ENCODE results near the gene SELENON. TPM values are rescaled to one million over a fixed set of nuclear protein-coding genes. Genes with fewer than 3 reads are reported as not detected.

Gene SELENON
- total and polyA plus RNA-seq, 2 of the 8 experiments (the other 6 are each of a cell fraction or from before 2014, with no cell fraction given), result 43.0 to 77.6 TPM

DNA sequence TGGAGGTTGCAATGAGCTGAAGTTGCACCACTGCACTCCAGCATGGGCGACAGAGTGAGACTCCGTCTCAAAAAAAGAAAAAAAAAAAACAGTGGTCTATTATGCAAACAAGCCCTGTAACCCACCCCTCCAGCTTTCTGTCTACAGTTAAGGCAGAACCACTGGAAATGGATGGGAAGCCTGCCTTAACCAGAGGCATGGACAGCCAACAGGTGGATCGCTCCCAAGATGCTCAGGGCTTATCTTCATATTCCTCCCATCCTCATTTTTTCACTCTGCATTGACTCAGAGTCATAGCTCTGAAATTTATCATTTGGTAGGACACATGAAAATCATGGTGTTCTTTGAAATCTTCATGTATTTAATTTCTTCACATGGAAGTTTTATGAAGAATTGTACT, 28.5 kb downstream of the SELENON start:
- H4K91ac ChIP-seq (replicated peaks; ENCODE audit: insufficient read length, low read length), result no peak overlapping the region
- no peak overlapping the region for H2AFZ ChIP-seq (ENCODE audit: low read length)
- no peak overlapping the region for H4K5ac ChIP-seq (ENCODE audit: insufficient read length, low read depth, low read length)
- ChIA-PET POLR2A (ENCODE audit: partially characterized antibody) (interaction anchor here (2.4 kb wide), 1 partner anchor 9 kb away, joined by 14 read pairs; the partner anchor contains the start of gene MTFR1L), CTCF (ENCODE audit: partially characterized antibody) (interaction anchor here (0.7 to 2.6 kb wide), 2 partner anchors 68 to 169 kb away, joined by 3 to 10 read pairs; partner anchors contain the start of gene PAFAH2)
- DNase-seq (ENCODE audit: low read depth in 1 of 2, low spot score in 2 of 2) (no peak), FAIRE-seq (no peak)
- H2BK120ac ChIP-seq (replicated peaks; ENCODE audit: low read depth, low read length), result no peak overlapping the region
- no peak overlapping the region for H2BK5ac ChIP-seq (ENCODE audit: low read depth, low read length)
- no peaks in the 10 kb centered on the region for H3K9me3 ChIP-seq (ENCODE audit: insufficient read depth in 2 of 2, low read depth in 1 of 2, low read length in 1 of 2)
- H3K23ac ChIP-seq (ENCODE audit: insufficient read length), result no peak overlapping the region
- H3K18ac ChIP-seq (ENCODE audit: extremely low read depth, low read length), result no peak overlapping the region
- peaks cover 2 to 4% of the 10 kb centered on the region in 2 experiments for H4K20me1 ChIP-seq (replicated peaks in 1 of 2; ENCODE audit: control insufficient read depth in 1 of 2, insufficient read depth in 2 of 2, low read length in 2 of 2)
- H3K4me2 ChIP-seq (ENCODE audit: insufficient read depth in 1 of 2, low read depth in 2 of 2, low read length in 2 of 2), result no peak overlapping the region
- H3K79me1 ChIP-seq (ENCODE audit: low read depth, low read length), result no peaks in the 10 kb centered on the region
- H3K27ac ChIP-seq (ENCODE audit: low read depth, low read length), result no peak overlapping the region
- no peak overlapping the region for H3K14ac ChIP-seq (ENCODE audit: insufficient read length)
- H3K9ac ChIP-seq (replicated peaks in 1 of 4; ENCODE audit: extremely low read depth in 1 of 4, low read depth in 3 of 4, low read length in 3 of 4), result no peak overlapping the region
- H3K4me1 ChIP-seq (replicated peaks in 1 of 4; ENCODE audit: control insufficient read depth in 3 of 4, insufficient read depth in 4 of 4, low read length in 3 of 4), result no peaks in the 10 kb centered on the region
- H3K23me2 ChIP-seq (ENCODE audit: low read depth, low read length), result no peaks in the 10 kb centered on the region
- H3K27me3 ChIP-seq (replicated peaks in 1 of 4; ENCODE audit: control insufficient read depth in 3 of 4, extremely low read depth in 1 of 4, insufficient read depth in 3 of 4, low read length in 3 of 4), result no peaks in the 10 kb centered on the region
- H4K8ac ChIP-seq (ENCODE audit: extremely low read depth, insufficient read depth, low read length), result no peak overlapping the region
- H3K56ac ChIP-seq (replicated peaks; ENCODE audit: insufficient read length, low read depth, low read length), result no peak overlapping the region
- H2AK5ac ChIP-seq (ENCODE audit: low read depth, low read length), result no peak overlapping the region
- no peak overlapping the region for H2BK15ac ChIP-seq (ENCODE audit: low read length)
- no peaks in the 10 kb centered on the region for H3K79me2 ChIP-seq (ENCODE audit: control insufficient read depth in 1 of 2, insufficient read depth in 2 of 2, low read length in 2 of 2)
- WGBS, 2 experiments (ENCODE audit: extremely low coverage in 1 of 2, insufficient coverage in 1 of 2, insufficient read length in 1 of 2, insufficient replicate concordance in 2 of 2, low coverage in 1 of 2, low lambda C conversion rate in 2 of 2, missing lambda C conversion rate in 1 of 2), result 100% methylated on average over 2 of the region's 3 CpGs; no CpG with 5 or more reads in 1 of the 2 experiments
- no peak overlapping the region for H3K4me3 ChIP-seq (ENCODE audit: extremely low read depth in 1 of 4, insufficient read depth in 2 of 4, low read depth in 3 of 4, low read length in 4 of 4)
- H2BK12ac ChIP-seq (ENCODE audit: low read depth, low read length), result no peak overlapping the region
- H3K36me3 ChIP-seq (ENCODE audit: control insufficient read depth in 2 of 4, insufficient read depth in 4 of 4, low read length in 3 of 4), result peaks cover 19 to 59% (median 45%) of the 10 kb centered on the region in 4 experiments
- H2BK20ac ChIP-seq (ENCODE audit: low read length), result no peak overlapping the region
- H3K4ac ChIP-seq (replicated peaks; ENCODE audit: insufficient read length, low read depth, low read length), result no peak overlapping the region
- TF ChIP-seq RXRA (IDR thresholded peaks at IDR 0.05; ENCODE audit: insufficient read depth, low read depth, low read length), result no peak
- TF ChIP-seq MAFK (IDR thresholded peaks at IDR 0.05; ENCODE audit: low read depth, low read length), result no peak
- TF ChIP-seq CBX8 (IDR thresholded peaks at IDR 0.05; ENCODE audit: borderline replicate concordance, low read depth, low read length), result no peak
- no peak for TF ChIP-seq SP4 (IDR thresholded peaks at IDR 0.05; ENCODE audit: low read length)
- no peak for TF ChIP-seq FOSL1 (IDR thresholded peaks at IDR 0.05; ENCODE audit: insufficient read depth, low read depth, low read length)
- TF ChIP-seq GTF2F1 (IDR thresholded peaks at IDR 0.05; ENCODE audit: borderline replicate concordance, low read depth, low read length), result no peak
- TF ChIP-seq SAP30 (IDR thresholded peaks at IDR 0.05; ENCODE audit: insufficient read depth, insufficient replicate concordance, low read length), result no peak
- TF ChIP-seq RNF2 (IDR thresholded peaks at IDR 0.05; ENCODE audit: borderline replicate concordance, low read depth, low read length, missing control alignments, poor library complexity, severe bottlenecking), result no peak
- TF ChIP-seq TBP (IDR thresholded peaks at IDR 0.05; ENCODE audit: low read depth, low read length), result no peak
- no peak for TF ChIP-seq POU5F1 (IDR thresholded peaks at IDR 0.05; ENCODE audit: low read depth, low read length)
- TF ChIP-seq BACH1 (IDR thresholded peaks at IDR 0.05; ENCODE audit: low read length), result no peak
- TF ChIP-seq TAF7 (optimal IDR thresholded peaks at IDR 0.05; ENCODE audit: borderline replicate concordance, low read depth, low read length), result no peak
- no peak for TF ChIP-seq SP2 (IDR thresholded peaks at IDR 0.05; ENCODE audit: low read length)
- no peak for TF ChIP-seq CREB1 (IDR thresholded peaks at IDR 0.05)
- TF ChIP-seq YY1 (IDR thresholded peaks at IDR 0.05; ENCODE audit: low read depth, low read length), result no peak

All from H1 (cell line).